HG02870 (cell line): ENCODE results near the gene ATAD3C.
A peak's percentile ranks its signal among the peaks of the same experiment; 100 is the strongest.
"Not testable (repeated sequence)": the region's sequence is repeated elsewhere in the genome, so short reads cannot be mapped to it uniquely, and the experiment has no call there.

Source experiments
- ATAC-seq: cut with Tn5 transposase; IDR thresholded peaks from one replicate; pipeline ENCODE4 v1.9.1; 2021; ENCODE audit warnings: mild to moderate bottlenecking, moderate library complexity; ENCODE audit not compliant: unreplicated experiment

The ATAD3C gene, protein sequence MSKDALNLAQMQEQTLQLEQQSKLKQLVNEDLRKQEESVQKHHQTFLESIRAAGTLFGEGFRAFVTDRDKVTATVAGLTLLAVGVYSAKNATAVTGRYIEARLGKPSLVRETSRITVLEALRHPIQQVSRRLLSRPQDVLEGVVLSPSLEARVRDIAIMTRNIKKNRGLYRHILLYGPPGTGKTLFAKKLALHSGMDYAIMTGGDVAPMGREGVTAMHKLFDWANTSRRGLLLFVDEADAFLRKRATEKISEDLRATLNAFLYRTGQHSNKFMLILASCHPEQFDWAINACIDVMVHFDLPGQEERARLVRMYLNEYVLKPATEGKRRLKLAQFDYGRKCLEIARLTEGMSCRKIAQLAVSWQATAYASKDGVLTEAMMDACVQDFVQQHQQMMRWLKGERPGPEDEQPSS

DNA sequence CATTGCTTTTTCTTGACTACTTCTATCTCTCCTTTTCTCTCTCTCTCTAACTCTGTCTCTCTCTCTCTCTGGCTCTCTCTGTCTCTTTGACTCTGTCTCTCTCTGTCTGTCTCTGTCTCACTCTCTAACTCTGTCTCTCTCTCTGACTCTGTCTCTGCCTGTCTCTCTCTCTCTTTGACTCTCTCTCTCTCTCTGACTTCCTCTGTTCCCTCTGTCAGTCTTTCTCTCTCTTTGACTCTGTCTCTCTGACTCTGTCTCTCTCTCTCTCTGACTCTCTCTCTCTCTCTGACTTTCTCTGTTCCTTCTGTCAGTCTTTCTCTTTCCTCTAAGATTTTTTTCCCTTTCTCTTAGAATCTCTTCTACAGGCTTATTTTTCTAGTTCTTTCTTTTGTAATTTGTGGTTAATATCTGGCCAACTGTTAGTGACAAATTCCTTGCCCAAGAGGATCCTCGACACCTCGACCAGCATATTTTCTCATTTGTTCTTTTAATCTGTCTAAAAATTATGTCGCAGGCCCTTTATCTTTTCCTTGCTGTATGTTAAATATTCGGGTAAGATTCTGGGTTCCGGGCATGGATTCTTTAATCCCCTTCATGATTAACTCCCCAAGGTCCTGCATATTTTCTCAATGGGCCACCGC, at the start of gene ATAD3C:
Gene ATAD3C, plus strand, starts transcription at position 591 of the 641 bp plus-strand sequence. CDS start 995 bp downstream, outside the sequence.
- no peak for ATAC-seq

DNA sequence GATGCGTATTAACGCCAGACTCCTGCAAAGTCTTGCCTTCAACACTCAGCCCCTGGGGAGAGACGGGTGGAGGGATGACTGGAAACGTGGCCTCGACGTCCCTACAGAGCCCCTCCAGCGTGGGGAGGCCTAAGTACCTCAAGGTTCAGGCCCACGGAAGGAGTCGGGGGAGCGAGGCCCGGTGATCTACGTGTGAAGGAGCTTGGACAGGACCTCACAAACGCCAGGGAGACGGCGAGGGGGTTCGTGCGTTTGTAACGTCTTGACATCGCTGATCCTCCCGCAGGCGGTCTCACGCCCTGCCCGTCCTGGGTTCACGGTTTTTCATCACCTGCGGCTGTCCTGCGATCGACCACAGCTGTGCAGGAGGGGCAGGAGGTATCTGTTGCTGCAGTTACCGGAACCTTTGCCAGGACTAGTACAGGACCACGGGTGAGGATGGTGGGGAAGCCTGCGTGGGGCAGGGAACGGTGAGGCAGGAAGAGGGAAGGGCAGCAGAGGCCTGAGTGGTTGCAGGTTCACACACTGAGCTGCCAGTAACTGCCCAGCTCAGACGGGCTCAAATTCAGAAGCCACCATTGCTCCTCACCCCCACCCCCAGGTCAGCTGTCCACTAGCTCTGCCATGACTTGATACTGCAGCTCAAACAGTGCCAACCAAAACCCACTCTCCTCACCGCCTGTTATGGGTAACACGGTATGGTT, 49.5 kb upstream of the ATAD3C start:
- peak; percentile 10 for ATAC-seq

- no peak for ATAC-seq
Measured at GRCh38 chr1:1400576-1401456, 48.7 kb upstream of the ATAD3C start.

DNA sequence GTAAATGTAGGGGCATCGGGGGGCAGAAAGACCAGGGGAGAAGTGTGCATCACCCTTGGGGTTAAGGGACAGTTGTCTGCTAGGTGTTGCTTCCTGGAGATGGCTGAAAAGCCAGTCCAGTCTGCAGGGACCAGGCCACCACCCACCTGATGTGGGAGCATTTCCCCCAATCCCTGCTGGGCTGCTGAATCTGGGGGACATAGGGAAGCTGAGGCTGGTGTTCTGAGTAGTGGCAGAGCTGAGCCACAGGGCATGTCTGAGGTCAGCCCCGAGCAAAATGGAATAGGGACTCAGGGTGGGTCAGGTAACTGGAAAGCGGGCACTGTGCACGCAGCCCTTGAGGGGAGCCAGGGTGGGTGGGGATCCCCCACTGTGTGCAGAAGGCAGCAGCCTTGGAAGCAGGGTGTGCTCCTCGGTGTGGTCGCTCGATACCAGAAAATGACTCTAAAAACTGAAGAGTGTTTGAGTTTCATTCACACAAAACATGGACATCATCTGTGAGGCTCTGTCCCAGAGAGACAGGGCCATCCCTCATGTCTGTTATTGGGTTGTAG, 48.0 kb upstream of the ATAD3C start:
- no peak for ATAC-seq

- ATAC-seq, result no peak
Measured at GRCh38 chr1:1402072-1402900, 47.2 kb upstream of the ATAD3C start.

GRCh38 chr1:1402901-1403392, 46.5 kb upstream of the ATAD3C start:
- ATAC-seq, result not testable (repeated sequence)

- ATAC-seq, result no peak
Measured at GRCh38 chr1:1403653-1404052, 45.8 kb upstream of the ATAD3C start.

GRCh38 chr1:1406101-1406820, 43.2 kb upstream of the ATAD3C start:
- no peak for ATAC-seq

DNA sequence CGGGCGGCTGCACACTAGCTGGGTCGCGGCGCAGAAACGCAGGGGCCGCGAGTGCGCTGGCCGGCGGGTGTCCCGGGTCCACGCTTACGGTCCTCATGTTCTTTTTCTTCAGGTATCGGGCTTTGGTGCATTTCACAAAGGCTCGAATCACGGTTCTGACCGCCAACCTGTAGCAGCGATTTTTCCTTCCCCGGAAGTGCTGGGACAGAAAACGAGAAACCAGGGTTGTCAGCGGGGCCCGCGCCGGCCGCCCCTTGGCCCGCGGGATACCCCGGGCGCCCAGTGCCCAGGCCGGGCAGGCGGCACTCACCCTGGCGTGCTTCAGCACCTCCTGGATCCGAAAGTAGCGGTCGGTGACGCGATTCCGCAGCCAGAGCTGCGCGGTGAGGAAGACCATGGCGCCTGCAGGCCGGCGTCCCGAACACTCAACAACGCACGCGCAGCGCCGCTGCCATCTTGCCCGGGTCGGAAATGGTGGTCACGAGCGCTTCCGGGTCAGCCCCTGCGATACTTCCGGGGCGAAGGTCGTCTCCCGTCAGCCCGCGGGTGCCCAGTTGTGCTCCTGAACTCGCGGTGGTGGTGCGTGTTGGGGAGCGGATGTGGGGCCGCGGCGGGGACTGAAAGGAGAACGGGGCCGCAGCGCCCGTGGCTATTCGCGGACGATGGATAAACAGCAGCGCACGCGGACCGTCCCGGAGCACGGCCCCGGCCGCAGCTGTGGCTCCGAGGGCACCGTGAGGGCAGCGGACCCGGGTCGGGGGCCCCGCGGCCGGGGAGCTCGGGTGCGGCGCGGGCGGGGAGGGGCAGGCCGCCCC, 42.5 kb upstream of the ATAD3C start, which contains the start of gene MRPL20:
Gene MRPL20, minus strand, starts transcription at position 473 of the 815 bp plus-strand sequence. Its CDS starts 76 bp downstream, at position 397.
- ATAC-seq, result peak; percentile 94

GRCh38 chr1:1407636-1408318, 41.7 kb upstream of the ATAD3C start:
- peak; percentile 17 for ATAC-seq

DNA sequence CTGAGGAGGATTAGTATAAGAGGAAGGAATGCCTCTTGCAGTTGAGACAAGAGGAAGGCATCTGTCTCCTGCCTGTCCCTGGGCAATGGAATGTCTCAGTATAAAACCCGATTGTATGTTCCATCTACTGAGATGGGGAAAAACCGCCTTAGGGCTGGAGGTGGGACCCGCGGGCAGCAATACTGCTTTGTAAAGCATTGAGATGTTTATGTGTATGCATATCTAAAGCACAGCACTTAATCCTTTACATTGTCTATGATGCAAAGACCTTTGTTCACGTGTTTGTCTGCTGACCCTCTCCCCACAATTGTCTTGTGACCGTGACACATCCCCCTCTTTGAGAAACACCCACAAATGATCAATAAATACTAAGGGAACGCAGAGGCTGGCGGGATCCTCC, 39.3 kb upstream of the ATAD3C start:
- not testable (repeated sequence) for ATAC-seq

DNA sequence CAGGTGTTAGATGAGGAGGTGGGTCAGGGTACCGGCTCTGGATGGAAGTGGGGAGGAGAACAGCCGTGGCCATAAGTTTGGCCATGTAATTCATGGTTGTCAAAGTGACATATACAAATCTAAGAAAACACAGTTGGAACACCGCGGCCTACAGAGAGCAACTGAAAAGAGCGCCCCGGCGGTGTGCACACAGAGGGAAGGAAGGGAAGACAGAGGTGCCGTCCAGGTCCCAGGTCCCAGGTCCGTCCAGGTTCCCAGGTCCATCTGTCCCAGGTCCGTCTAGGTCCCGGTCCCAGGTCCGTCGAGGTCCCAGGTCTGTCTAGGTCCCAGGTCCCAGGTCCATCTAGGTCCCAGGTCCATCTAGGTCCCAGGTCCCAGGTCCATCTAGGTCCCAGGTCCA, 37.9 kb upstream of the ATAD3C start:
- ATAC-seq, result no peak

- ATAC-seq, result not testable (repeated sequence)
Measured at GRCh38 chr1:1412311-1412902, 37.1 kb upstream of the ATAD3C start.

DNA sequence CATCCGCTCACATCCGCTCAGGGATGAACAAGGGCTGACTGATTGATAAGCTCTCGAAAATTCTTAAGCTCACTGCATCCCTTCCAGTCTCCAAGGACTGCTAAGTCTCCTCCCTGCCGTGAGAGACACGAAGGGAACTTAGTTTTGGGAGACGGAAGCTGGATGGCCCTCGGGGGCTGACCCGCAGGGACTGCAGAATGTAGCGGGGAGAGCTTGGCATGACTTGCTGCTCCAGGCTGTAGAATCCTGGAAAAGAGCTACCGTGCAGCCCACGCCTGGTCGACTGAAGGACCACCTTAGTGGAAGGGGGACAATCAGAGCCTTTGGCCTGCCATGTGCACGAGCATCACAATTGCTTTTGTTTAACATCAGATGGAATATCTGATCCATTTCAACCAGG, 33.7 kb upstream of the ATAD3C start:
- no peak for ATAC-seq

DNA sequence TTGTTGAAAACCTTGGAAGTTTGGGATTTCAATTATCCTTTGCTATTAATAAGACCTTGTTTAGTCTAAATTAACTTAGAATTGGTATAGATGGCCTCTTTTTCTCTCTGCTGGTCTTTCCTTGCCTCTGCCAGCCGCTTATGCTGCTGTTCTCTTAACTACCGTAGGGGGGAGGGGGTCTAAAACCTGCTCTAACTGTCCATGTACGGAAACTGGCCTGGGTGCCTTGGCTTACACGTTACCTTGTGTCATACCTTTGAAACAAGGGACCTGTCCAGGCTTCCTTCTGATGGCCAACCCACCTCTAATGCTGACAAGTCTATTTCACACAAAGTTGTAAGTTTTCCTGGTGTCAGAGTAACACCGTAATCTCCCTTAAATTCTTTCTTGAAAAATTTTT, 32.1 kb upstream of the ATAD3C start:
- not testable (repeated sequence) for ATAC-seq

DNA sequence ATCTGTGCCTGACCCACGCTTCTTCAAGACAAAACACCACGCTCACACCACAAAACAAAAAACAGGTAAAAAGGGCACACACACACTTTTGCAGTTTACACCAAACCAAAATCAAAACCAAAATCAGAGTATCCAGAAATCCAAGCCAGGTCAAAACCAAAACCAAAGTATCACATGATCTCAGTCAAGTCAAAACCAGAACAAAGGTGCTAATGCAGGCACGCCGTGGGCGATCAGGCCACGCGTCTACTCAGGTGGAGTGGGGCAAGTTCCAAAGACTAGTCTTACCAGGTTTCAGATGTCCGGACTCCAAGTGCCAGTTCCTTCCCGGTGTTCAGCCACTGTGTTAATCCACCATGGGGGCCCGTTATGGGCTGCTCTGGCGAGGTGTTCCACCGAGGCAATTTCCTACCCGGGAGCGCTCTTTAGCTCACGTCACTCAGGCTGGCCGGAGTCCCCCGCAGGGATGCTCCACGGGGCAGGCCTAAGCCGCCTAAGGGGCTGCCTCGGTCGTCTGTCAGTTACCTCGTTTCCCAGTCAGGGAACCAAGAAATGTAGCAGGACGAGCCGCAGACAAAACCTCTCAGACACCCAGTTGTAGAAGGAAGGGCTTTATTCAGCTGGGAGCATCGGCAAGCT, 31.5 kb upstream of the ATAD3C start:
- not testable (repeated sequence) for ATAC-seq
